Measurements from ENCODE around the gene PRTFDC1. TPM values are rescaled to one million over a fixed set of nuclear protein-coding genes. Genes with fewer than 3 reads are reported as not detected.
A peak's percentile ranks its signal among the peaks of the same experiment; 100 is the strongest.

PRTFDC1 gene
- total RNA-seq, 1 donor from 2014 or later = 9.1 TPM

DNA sequence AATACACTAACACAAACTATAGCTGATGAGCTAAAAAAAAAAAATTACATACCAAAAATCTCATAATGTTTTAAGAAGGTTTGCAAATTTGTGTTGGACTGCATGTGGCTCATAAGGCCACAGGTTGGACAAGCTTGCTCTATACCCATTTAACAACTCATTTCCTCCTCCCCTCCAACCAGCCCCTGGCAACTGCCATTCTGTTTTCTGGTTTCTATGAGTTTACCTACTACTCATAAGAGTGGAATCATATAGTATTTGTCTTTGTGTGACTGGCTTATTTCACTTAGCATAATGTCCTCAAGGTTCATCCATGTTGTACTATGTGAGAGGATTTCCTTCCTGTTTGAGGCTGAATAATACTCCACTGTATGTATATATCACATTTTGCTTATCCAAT lies 128.3 kb downstream of the PRTFDC1 start:
- no peak overlapping the region for H3K9ac ChIP-seq (ENCODE audit: low read length)
- H3K36me3 Mint-ChIP-seq (ENCODE audit: low read depth, unreplicated experiment) = no peaks in the 10 kb centered on the region
- H3K4me2 ChIP-seq (ENCODE audit: low read length) = no peak overlapping the region

DNA sequence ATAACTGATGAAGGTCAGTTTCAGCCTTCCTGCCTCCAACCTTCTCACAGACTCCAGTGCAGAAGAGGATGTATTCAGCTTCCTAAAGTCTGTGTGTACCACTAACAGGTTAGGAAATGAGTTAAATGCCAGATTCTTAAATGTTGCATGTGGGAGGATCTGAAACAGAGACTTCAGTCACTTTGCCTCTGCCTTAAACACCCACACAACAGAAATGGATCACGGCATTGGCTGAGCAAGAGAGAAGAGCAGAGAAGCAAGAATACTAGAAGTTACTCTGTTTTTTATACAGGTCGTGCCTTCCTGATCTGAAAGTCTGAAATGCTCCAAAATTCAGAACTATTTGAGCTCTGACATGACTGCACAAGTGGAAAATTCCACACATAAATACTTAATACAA lies 129.8 kb downstream of the PRTFDC1 start:
- Histone ChIP-seq H3K4me3 (ENCODE audit: insufficient read depth, low read depth, low read length) (no peak overlapping the region), H2AFZ (ENCODE audit: low read depth, low read length) (no peak overlapping the region), H3K36me3 (ENCODE audit: insufficient read depth, low read length) (no peaks in the 10 kb centered on the region), H3K27ac (ENCODE audit: low read depth, low read length) (no peak overlapping the region), H4K20me1 (ENCODE audit: insufficient read depth, low read length) (no peaks in the 10 kb centered on the region), H3K79me2 (ENCODE audit: insufficient read depth, low read length) (no peaks in the 10 kb centered on the region), H3K9me3 (ENCODE audit: insufficient read depth, low read depth, low read length) (no peaks in the 10 kb centered on the region), H3K4me2 (ENCODE audit: low read length) (no peak overlapping the region), H3K9ac (ENCODE audit: low read length) (no peak overlapping the region), H3K27me3 (ENCODE audit: insufficient read depth, low read length) (no peaks in the 10 kb centered on the region), H3K4me1 (ENCODE audit: insufficient read depth, low read length) (peaks cover 12% of the 10 kb centered on the region)
- Mint-ChIP-seq H3K4me3 (ENCODE audit: unreplicated experiment) (no peak overlapping the region), H3K4me1 (ENCODE audit: low read depth, unreplicated experiment) (peaks cover 29% of the 10 kb centered on the region), H3K36me3 (ENCODE audit: low read depth, unreplicated experiment) (no peaks in the 10 kb centered on the region), H3K27me3 (ENCODE audit: low read depth, unreplicated experiment) (no peaks in the 10 kb centered on the region), H3K9me3 (ENCODE audit: unreplicated experiment) (no peaks in the 10 kb centered on the region), H3K27ac (ENCODE audit: unreplicated experiment) (no peak overlapping the region)
- no peak for DNase-seq (ENCODE audit: low read depth)
- TF ChIP-seq, protein P1, sequence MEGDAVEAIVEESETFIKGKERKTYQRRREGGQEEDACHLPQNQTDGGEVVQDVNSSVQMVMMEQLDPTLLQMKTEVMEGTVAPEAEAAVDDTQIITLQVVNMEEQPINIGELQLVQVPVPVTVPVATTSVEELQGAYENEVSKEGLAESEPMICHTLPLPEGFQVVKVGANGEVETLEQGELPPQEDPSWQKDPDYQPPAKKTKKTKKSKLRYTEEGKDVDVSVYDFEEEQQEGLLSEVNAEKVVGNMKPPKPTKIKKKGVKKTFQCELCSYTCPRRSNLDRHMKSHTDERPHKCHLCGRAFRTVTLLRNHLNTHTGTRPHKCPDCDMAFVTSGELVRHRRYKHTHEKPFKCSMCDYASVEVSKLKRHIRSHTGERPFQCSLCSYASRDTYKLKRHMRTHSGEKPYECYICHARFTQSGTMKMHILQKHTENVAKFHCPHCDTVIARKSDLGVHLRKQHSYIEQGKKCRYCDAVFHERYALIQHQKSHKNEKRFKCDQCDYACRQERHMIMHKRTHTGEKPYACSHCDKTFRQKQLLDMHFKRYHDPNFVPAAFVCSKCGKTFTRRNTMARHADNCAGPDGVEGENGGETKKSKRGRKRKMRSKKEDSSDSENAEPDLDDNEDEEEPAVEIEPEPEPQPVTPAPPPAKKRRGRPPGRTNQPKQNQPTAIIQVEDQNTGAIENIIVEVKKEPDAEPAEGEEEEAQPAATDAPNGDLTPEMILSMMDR (IDR thresholded peaks at IDR 0.05; ENCODE audit: insufficient read depth, low read depth, low read length) = no peak
- TF ChIP-seq EZH2 (IDR thresholded peaks at IDR 0.05; ENCODE audit: insufficient read depth, low read length) = no peak
- FAIRE-seq = no peak

More for the DNA sequence above, 128.3 kb downstream of the PRTFDC1 start:
- no peak overlapping the region for H2AFZ ChIP-seq (ENCODE audit: low read depth, low read length)
- Mint-ChIP-seq H3K27me3 (ENCODE audit: low read depth, unreplicated experiment) (no peaks in the 10 kb centered on the region), H3K4me1 (ENCODE audit: low read depth, unreplicated experiment) (peaks cover 29% of the 10 kb centered on the region), H3K4me3 (ENCODE audit: unreplicated experiment) (no peak overlapping the region), H3K27ac (ENCODE audit: unreplicated experiment) (no peak overlapping the region), H3K9me3 (ENCODE audit: unreplicated experiment) (no peaks in the 10 kb centered on the region)
- H3K9me3 ChIP-seq (ENCODE audit: insufficient read depth, low read depth, low read length) = no peaks in the 10 kb centered on the region
- no peaks in the 10 kb centered on the region for H3K36me3 ChIP-seq (ENCODE audit: insufficient read depth, low read length)
- H3K4me1 ChIP-seq (ENCODE audit: insufficient read depth, low read length) = peaks cover 12% of the 10 kb centered on the region
- DNase-seq (ENCODE audit: low read depth) (no peak), FAIRE-seq (no peak)
- H4K20me1 ChIP-seq (ENCODE audit: insufficient read depth, low read length) = no peaks in the 10 kb centered on the region
- no peaks in the 10 kb centered on the region for H3K79me2 ChIP-seq (ENCODE audit: insufficient read depth, low read length)
- H3K4me3 ChIP-seq (ENCODE audit: insufficient read depth, low read depth, low read length) = no peak overlapping the region
- TF ChIP-seq, protein P1 (IDR thresholded peaks at IDR 0.05; ENCODE audit: insufficient read depth, low read depth, low read length) = no peak
- TF ChIP-seq EZH2 (IDR thresholded peaks at IDR 0.05; ENCODE audit: insufficient read depth, low read length) = no peak
- no peaks in the 10 kb centered on the region for H3K27me3 ChIP-seq (ENCODE audit: insufficient read depth, low read length)
- H3K27ac ChIP-seq (ENCODE audit: low read depth, low read length) = no peak overlapping the region

DNA sequence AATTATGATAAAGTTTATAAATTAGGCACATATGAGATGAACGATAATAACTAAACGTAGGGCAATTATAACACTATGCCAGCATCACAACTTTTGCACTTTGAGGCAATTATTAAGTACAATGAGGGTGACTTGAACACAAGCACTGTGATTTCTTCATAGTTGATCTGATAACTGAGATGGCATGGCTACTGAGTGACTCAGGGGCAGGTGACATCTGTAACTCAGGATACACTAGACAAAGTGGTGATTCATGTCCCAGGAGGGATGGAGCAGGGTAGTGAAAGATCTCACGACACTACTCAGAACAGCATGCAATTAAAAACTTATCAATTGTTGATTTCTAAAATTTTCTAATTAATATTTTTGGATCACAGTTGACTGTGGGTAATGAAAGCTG lies 130.4 kb downstream of the PRTFDC1 start:
- no peaks in the 10 kb centered on the region for H3K36me3 ChIP-seq (ENCODE audit: insufficient read depth, low read length)
- Mint-ChIP-seq H3K4me1 (ENCODE audit: low read depth, unreplicated experiment) (peaks cover 29% of the 10 kb centered on the region), H3K27ac (ENCODE audit: unreplicated experiment) (no peak overlapping the region), H3K9me3 (ENCODE audit: unreplicated experiment) (no peaks in the 10 kb centered on the region), H3K4me3 (ENCODE audit: unreplicated experiment) (no peak overlapping the region), H3K36me3 (ENCODE audit: low read depth, unreplicated experiment) (no peaks in the 10 kb centered on the region), H3K27me3 (ENCODE audit: low read depth, unreplicated experiment) (no peaks in the 10 kb centered on the region)
- H3K79me2 ChIP-seq (ENCODE audit: insufficient read depth, low read length) = no peaks in the 10 kb centered on the region
- H3K4me1 ChIP-seq (ENCODE audit: insufficient read depth, low read length) = peaks cover 12% of the 10 kb centered on the region
- no peak overlapping the region for H2AFZ ChIP-seq (ENCODE audit: low read depth, low read length)
- no peak overlapping the region for H3K27ac ChIP-seq (ENCODE audit: low read depth, low read length)
- no peak for TF ChIP-seq EZH2 (IDR thresholded peaks at IDR 0.05; ENCODE audit: insufficient read depth, low read length)
- H4K20me1 ChIP-seq (ENCODE audit: insufficient read depth, low read length) = no peaks in the 10 kb centered on the region
- no peaks in the 10 kb centered on the region for H3K27me3 ChIP-seq (ENCODE audit: insufficient read depth, low read length)
- H3K9ac ChIP-seq (ENCODE audit: low read length) = no peak overlapping the region
- FAIRE-seq = no peak
- H3K4me2 ChIP-seq (ENCODE audit: low read length) = no peak overlapping the region
- H3K4me3 ChIP-seq (ENCODE audit: insufficient read depth, low read depth, low read length) = no peak overlapping the region
- peak; percentile 19 for DNase-seq (ENCODE audit: low read depth)
- H3K9me3 ChIP-seq (ENCODE audit: insufficient read depth, low read depth, low read length) = no peaks in the 10 kb centered on the region
